ENCODE results near the gene COG1. TPM values are rescaled to one million over a fixed set of nuclear protein-coding genes. Genes with fewer than 3 reads are reported as not detected.
"Not testable (repeated sequence)": the region's sequence is repeated elsewhere in the genome, so short reads cannot be mapped to it uniquely, and the experiment has no call there.

COG1 gene, protein sequence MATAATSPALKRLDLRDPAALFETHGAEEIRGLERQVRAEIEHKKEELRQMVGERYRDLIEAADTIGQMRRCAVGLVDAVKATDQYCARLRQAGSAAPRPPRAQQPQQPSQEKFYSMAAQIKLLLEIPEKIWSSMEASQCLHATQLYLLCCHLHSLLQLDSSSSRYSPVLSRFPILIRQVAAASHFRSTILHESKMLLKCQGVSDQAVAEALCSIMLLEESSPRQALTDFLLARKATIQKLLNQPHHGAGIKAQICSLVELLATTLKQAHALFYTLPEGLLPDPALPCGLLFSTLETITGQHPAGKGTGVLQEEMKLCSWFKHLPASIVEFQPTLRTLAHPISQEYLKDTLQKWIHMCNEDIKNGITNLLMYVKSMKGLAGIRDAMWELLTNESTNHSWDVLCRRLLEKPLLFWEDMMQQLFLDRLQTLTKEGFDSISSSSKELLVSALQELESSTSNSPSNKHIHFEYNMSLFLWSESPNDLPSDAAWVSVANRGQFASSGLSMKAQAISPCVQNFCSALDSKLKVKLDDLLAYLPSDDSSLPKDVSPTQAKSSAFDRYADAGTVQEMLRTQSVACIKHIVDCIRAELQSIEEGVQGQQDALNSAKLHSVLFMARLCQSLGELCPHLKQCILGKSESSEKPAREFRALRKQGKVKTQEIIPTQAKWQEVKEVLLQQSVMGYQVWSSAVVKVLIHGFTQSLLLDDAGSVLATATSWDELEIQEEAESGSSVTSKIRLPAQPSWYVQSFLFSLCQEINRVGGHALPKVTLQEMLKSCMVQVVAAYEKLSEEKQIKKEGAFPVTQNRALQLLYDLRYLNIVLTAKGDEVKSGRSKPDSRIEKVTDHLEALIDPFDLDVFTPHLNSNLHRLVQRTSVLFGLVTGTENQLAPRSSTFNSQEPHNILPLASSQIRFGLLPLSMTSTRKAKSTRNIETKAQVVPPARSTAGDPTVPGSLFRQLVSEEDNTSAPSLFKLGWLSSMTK
- 11.7 and 22.9 TPM in 2 replicates for total RNA-seq (ENCODE audit: low replicate concordance)

DNA sequence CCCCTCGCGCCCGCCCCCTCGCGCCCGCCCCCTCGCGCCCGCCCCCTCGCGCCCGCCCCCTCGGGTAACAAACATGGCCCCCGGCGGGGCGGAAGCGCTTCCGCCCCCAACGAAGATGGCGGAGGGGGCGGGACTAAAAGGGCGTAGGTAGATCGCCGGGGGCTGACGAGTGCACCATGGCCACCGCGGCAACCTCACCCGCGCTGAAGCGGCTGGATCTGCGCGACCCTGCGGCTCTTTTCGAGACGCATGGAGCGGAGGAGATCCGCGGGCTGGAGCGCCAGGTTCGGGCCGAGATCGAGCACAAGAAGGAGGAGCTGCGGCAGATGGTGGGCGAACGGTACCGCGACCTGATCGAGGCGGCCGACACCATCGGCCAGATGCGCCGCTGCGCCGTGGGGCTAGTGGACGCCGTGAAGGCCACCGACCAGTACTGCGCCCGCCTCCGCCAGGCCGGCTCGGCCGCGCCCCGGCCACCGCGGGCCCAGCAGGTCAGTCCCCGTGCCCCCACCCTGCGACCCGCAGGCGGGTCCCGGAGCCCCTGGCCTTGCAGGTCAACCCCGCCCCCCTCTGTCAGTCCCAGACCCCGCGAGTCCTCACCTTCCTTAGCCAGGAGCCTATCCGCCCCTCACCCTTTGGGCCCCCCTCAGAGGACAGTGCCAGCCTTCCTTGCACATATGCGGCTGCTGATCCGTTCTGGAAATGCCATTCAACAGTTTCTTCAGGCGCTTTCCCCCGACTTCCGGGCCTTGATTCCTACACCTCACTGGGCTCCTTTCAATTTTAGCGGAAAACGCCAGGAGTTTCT is at the start of gene COG1:
TSS of gene COG1 (plus strand) at position 162 of the 808 bp plus-strand sequence. CDS start at position 177, 15 bp downstream.
- H3K27ac Mint-ChIP-seq: peak within 1 kb of the TSS; percentile 96
- Histone ChIP-seq H3K4me3 (peak within 1 kb of the TSS; percentile 64), H3K9ac (peak within 1 kb of the TSS; percentile 64), H3K27ac (peak within 1 kb of the TSS; percentile 88), H4K20me1 (ENCODE audit: low read depth) (peaks cover 16% of the 10 kb centered on the region), H3K4me1 (no peaks in the 10 kb centered on the region), H2AFZ (replicated peaks) (peak within 1 kb of the TSS; percentile 85), H3F3A (ENCODE audit: low read depth) (peaks cover 24% of the 10 kb centered on the region), H3K79me2 (ENCODE audit: low read depth) (peaks cover 22% of the 10 kb centered on the region), H3K36me3 (peaks cover 6% of the 10 kb centered on the region), H3K9me3 (ENCODE audit: low read depth) (no peaks in the 10 kb centered on the region), H3K27me3 (no peaks in the 10 kb centered on the region), H3K4me2 (peak within 1 kb of the TSS; percentile 89)
- peak; percentile 96 for DNase-seq (ENCODE audit: low spot score)
- H3K27me3 Mint-ChIP-seq (ENCODE audit: insufficient read depth, low read depth): peaks cover 17% of the 10 kb centered on the region
- no peak for TF ChIP-seq EZH2phosphoT487 (IDR thresholded peaks at IDR 0.05)
- TF ChIP-seq, protein P1, sequence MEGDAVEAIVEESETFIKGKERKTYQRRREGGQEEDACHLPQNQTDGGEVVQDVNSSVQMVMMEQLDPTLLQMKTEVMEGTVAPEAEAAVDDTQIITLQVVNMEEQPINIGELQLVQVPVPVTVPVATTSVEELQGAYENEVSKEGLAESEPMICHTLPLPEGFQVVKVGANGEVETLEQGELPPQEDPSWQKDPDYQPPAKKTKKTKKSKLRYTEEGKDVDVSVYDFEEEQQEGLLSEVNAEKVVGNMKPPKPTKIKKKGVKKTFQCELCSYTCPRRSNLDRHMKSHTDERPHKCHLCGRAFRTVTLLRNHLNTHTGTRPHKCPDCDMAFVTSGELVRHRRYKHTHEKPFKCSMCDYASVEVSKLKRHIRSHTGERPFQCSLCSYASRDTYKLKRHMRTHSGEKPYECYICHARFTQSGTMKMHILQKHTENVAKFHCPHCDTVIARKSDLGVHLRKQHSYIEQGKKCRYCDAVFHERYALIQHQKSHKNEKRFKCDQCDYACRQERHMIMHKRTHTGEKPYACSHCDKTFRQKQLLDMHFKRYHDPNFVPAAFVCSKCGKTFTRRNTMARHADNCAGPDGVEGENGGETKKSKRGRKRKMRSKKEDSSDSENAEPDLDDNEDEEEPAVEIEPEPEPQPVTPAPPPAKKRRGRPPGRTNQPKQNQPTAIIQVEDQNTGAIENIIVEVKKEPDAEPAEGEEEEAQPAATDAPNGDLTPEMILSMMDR (IDR thresholded peaks at IDR 0.05): peak; percentile 4
- TF ChIP-seq EZH2 (IDR thresholded peaks at IDR 0.05): no peak
- peak within 1 kb of the TSS; percentile 98 for H3K4me3 Mint-ChIP-seq
- peaks cover 22% of the 10 kb centered on the region for H3K36me3 Mint-ChIP-seq
- H3K9me3 Mint-ChIP-seq: no peaks in the 10 kb centered on the region
- H3K4me1 Mint-ChIP-seq: peaks cover 20% of the 10 kb centered on the region

DNA sequence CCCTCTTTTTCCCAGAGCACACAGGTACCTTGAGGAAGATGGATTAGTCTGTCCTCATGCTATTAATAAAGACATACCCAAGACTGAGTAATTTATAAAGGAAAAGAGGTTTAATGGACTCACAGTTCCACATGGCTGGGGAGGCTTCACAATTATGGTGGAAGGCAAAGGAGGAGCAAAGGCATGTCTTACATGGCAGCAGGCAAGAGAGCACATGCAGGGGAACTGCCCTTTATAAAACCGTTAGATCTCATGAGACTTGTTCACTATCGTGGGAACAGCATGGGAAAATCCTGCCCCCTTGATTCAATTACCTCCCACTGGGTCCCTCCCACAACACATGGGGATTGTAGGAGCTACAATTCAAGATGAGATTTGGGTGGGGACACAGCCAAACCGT is 48.6 kb upstream of the COG1 start:
- H3K27me3 ChIP-seq; H3K36me3 Mint-ChIP-seq; H4K20me1 ChIP-seq (ENCODE audit: low read depth); H3K9me3 ChIP-seq (ENCODE audit: low read depth); H3K4me3 Mint-ChIP-seq; H3K27ac ChIP-seq; DNase-seq (ENCODE audit: low spot score); H3K4me1 ChIP-seq; H3K4me2 ChIP-seq; H3K36me3 ChIP-seq; H2AFZ ChIP-seq (replicated peaks); H3K4me3 ChIP-seq; H3K27ac Mint-ChIP-seq; H3F3A ChIP-seq (ENCODE audit: low read depth); H3K79me2 ChIP-seq (ENCODE audit: low read depth); H3K9ac ChIP-seq: not testable (repeated sequence)
- Mint-ChIP-seq H3K27me3 (ENCODE audit: insufficient read depth, low read depth) (peaks cover 12% of the 10 kb centered on the region), H3K4me1 (peaks cover 15% of the 10 kb centered on the region), H3K9me3 (peaks cover 36% of the 10 kb centered on the region)

DNA sequence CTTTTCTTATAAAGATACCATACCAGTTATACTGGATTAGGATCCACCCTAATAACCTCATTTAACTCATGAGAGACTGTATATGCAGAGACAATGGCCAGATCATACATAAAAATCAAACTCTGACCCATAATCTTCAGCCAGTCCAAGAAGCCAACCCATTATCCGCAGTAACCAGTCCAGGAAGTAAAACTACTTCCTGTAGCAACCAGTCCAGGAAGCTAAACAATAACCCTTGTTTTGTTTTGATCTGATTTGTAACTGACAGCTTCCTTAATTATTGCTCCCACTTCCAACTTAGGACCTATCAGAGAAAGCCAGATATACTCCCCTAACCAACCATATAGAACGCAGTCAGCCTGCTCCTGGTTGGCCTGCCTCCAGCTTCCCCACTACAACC is 47.2 kb upstream of the COG1 start:
- Mint-ChIP-seq H3K4me1 (peaks cover 3% of the 10 kb centered on the region), H3K9me3 (peaks cover 40% of the 10 kb centered on the region), H3K27me3 (ENCODE audit: insufficient read depth, low read depth) (peaks cover 14% of the 10 kb centered on the region), H3K27ac (no peak overlapping the region), H3K36me3 (no peaks in the 10 kb centered on the region), H3K4me3 (no peak overlapping the region)
- peaks cover 3% of the 10 kb centered on the region for H3K4me1 ChIP-seq
- no peaks in the 10 kb centered on the region for H3K79me2 ChIP-seq (ENCODE audit: low read depth)
- H4K20me1 ChIP-seq (ENCODE audit: low read depth): no peaks in the 10 kb centered on the region
- H3K4me2 ChIP-seq: no peak overlapping the region
- no peak overlapping the region for H3K27ac ChIP-seq
- no peaks in the 10 kb centered on the region for H3K36me3 ChIP-seq
- TF ChIP-seq, protein P1 (IDR thresholded peaks at IDR 0.05): no peak
- TF ChIP-seq EZH2 (IDR thresholded peaks at IDR 0.05): no peak
- TF ChIP-seq EZH2phosphoT487 (IDR thresholded peaks at IDR 0.05): no peak
- no peak overlapping the region for H3K9ac ChIP-seq
- no peaks in the 10 kb centered on the region for H3K27me3 ChIP-seq
- H3F3A ChIP-seq (ENCODE audit: low read depth): peaks cover 2% of the 10 kb centered on the region
- no peak overlapping the region for H3K4me3 ChIP-seq
- H3K9me3 ChIP-seq (ENCODE audit: low read depth): no peaks in the 10 kb centered on the region
- DNase-seq (ENCODE audit: low spot score): no peak
- H2AFZ ChIP-seq (replicated peaks): no peak overlapping the region

DNA sequence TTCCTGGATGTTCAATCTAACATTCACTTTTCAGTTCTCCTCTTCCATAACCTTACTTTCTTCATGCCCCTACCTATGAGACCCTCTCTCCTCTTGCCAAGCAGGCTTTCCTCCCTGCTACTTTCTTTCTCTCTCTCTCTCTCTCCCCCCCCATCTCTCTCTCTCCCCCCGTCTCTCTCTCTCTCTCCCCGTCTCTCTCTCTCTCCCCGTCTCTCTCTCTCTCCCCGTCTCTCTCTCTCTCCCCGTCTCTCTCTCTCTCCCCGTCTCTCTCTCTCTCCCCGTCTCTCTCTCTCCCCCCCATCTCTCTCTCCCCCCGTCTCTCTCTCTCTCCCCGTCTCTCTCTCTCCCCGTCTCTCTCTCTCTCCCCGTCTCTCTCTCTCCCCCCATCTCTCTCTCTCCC is 45.1 kb upstream of the COG1 start:
- H3K27ac Mint-ChIP-seq; H3K4me2 ChIP-seq; H3K9ac ChIP-seq; H3K4me1 ChIP-seq; H2AFZ ChIP-seq (replicated peaks); H3K36me3 ChIP-seq; H3K27me3 ChIP-seq; H3K27ac ChIP-seq; H3K4me3 Mint-ChIP-seq; H3K4me3 ChIP-seq; H3K9me3 ChIP-seq (ENCODE audit: low read depth); H3F3A ChIP-seq (ENCODE audit: low read depth); H3K4me1 Mint-ChIP-seq; H3K36me3 Mint-ChIP-seq; H4K20me1 ChIP-seq (ENCODE audit: low read depth); DNase-seq (ENCODE audit: low spot score); H3K79me2 ChIP-seq (ENCODE audit: low read depth): not testable (repeated sequence)
- peaks cover 18% of the 10 kb centered on the region for H3K27me3 Mint-ChIP-seq (ENCODE audit: insufficient read depth, low read depth)
- H3K9me3 Mint-ChIP-seq: peaks cover 39% of the 10 kb centered on the region
